ENCODE data around the gene LMNTD1. TPM values are rescaled to one million over a fixed set of nuclear protein-coding genes. Genes with fewer than 3 reads are reported as not detected.

LMNTD1 gene
- total RNA-seq, 2 experiments from 2014 or later, result not detected

GRCh38 chr12:25472453-25472852 is 80.6 kb downstream of the LMNTD1 start:
- H3K4me3 ChIP-seq (ENCODE audit: low read length), result no peak overlapping the region
- Mint-ChIP-seq H3K4me1 (ENCODE audit: low read depth) (no peaks in the 10 kb centered on the region), H3K27me3 (no peaks in the 10 kb centered on the region), H3K4me3 (no peak overlapping the region), H3K9me3 (no peaks in the 10 kb centered on the region), H3K36me3 (ENCODE audit: low read depth) (no peaks in the 10 kb centered on the region), H3K27ac (no peak overlapping the region)
- no peaks in the 10 kb centered on the region for H3K9me3 ChIP-seq (ENCODE audit: control insufficient read depth in 1 of 2, insufficient read depth in 1 of 2, low read length in 2 of 2)
- no peaks in the 10 kb centered on the region for H3K27me3 ChIP-seq (ENCODE audit: control insufficient read depth in 1 of 2, insufficient read depth in 2 of 2, low read length in 2 of 2)
- no peak for TF ChIP-seq CTCF (IDR thresholded peaks at IDR 0.05)
- no peak overlapping the region for H3K27ac ChIP-seq (ENCODE audit: low read depth in 1 of 2, low read length in 2 of 2)
- ChIA-PET POLR2A (no interaction called here), CTCF (no interaction called here)
- ATAC-seq (ENCODE audit: poor library complexity) (no peak), DNase-seq (no peak)
- intact Hi-C loops (cut with DNase I, micrococcal nuclease), result no loop called here
- H3K36me3 ChIP-seq (ENCODE audit: insufficient read depth, low read length), result no peaks in the 10 kb centered on the region
- no peaks in the 10 kb centered on the region for H3K4me1 ChIP-seq (ENCODE audit: insufficient read depth, low read length)

GRCh38 chr12:25469861-25470260 is 83.2 kb downstream of the LMNTD1 start:
- Mint-ChIP-seq H3K27ac (no peak overlapping the region), H3K36me3 (ENCODE audit: low read depth) (no peaks in the 10 kb centered on the region), H3K9me3 (no peaks in the 10 kb centered on the region), H3K4me1 (ENCODE audit: low read depth) (no peaks in the 10 kb centered on the region), H3K4me3 (no peak overlapping the region), H3K27me3 (no peaks in the 10 kb centered on the region)
- H3K27ac ChIP-seq (ENCODE audit: low read depth in 1 of 2, low read length in 2 of 2), result no peak overlapping the region
- no peak overlapping the region for H3K4me3 ChIP-seq (ENCODE audit: low read length)
- intact Hi-C loops (cut with DNase I, micrococcal nuclease), result no loop called here
- no peak for TF ChIP-seq CTCF (IDR thresholded peaks at IDR 0.05)
- H3K4me1 ChIP-seq (ENCODE audit: insufficient read depth, low read length), result no peaks in the 10 kb centered on the region
- DNase-seq (no peak), ATAC-seq (ENCODE audit: poor library complexity) (no peak)
- ChIA-PET POLR2A (no interaction called here), CTCF (interaction anchor here (1.2 kb wide), 1 partner anchor 12 kb away, joined by 3 read pairs; no protein-coding TSS in a partner anchor)
- no peaks in the 10 kb centered on the region for H3K9me3 ChIP-seq (ENCODE audit: control insufficient read depth in 1 of 2, insufficient read depth in 1 of 2, low read length in 2 of 2)
- no peaks in the 10 kb centered on the region for H3K36me3 ChIP-seq (ENCODE audit: insufficient read depth, low read length)
- H3K27me3 ChIP-seq (ENCODE audit: control insufficient read depth in 1 of 2, insufficient read depth in 2 of 2, low read length in 2 of 2), result no peaks in the 10 kb centered on the region

GRCh38 chr12:25469368-25469767 is 83.7 kb downstream of the LMNTD1 start:
- no peak for DNase-seq
- H3K4me1 Mint-ChIP-seq (ENCODE audit: low read depth), result no peaks in the 10 kb centered on the region
- Histone ChIP-seq H3K4me1 (ENCODE audit: insufficient read depth, low read length) (no peaks in the 10 kb centered on the region), H3K9me3 (ENCODE audit: control insufficient read depth in 1 of 2, insufficient read depth in 1 of 2, low read length in 2 of 2) (no peaks in the 10 kb centered on the region), H3K27ac (ENCODE audit: low read depth in 1 of 2, low read length in 2 of 2) (no peak overlapping the region), H3K36me3 (ENCODE audit: insufficient read depth, low read length) (no peaks in the 10 kb centered on the region), H3K4me3 (ENCODE audit: low read length) (no peak overlapping the region), H3K27me3 (ENCODE audit: control insufficient read depth in 1 of 2, insufficient read depth in 2 of 2, low read length in 2 of 2) (no peaks in the 10 kb centered on the region)
- no peak overlapping the region for H3K4me3 Mint-ChIP-seq
- no peaks in the 10 kb centered on the region for H3K36me3 Mint-ChIP-seq (ENCODE audit: low read depth)
- H3K9me3 Mint-ChIP-seq, result no peaks in the 10 kb centered on the region
- ATAC-seq (ENCODE audit: poor library complexity), result no peak
- intact Hi-C loops (cut with DNase I, micrococcal nuclease), result no loop called here
- no peak overlapping the region for H3K27ac Mint-ChIP-seq
- ChIA-PET POLR2A (no interaction called here), CTCF (interaction anchor here (1.2 kb wide), 1 partner anchor 11 kb away, joined by 3 read pairs; no protein-coding TSS in a partner anchor)
- H3K27me3 Mint-ChIP-seq, result no peaks in the 10 kb centered on the region
- no peak for TF ChIP-seq CTCF (IDR thresholded peaks at IDR 0.05)
